Measurements from ENCODE around the gene PDZD2. TPM values are rescaled to one million over a fixed set of nuclear protein-coding genes. Genes with fewer than 3 reads are reported as not detected.

Gene PDZD2
- total RNA-seq, 4 donors from 2014 or later = 34.1 to 91.4 (median 51.0) TPM

- TF ChIP-seq CTCF (IDR thresholded peaks at IDR 0.05; ENCODE audit: low read depth) = no peak
Observed at GRCh38 chr5:31860726-31861433, 221.9 kb downstream of the PDZD2 start.

- no peak for TF ChIP-seq CTCF (IDR thresholded peaks at IDR 0.05; ENCODE audit: low read depth)
Observed at GRCh38 chr5:31861601-31862000, 222.7 kb downstream of the PDZD2 start.

- TF ChIP-seq CTCF (IDR thresholded peaks at IDR 0.05; ENCODE audit: low read depth) = no peak
Observed at GRCh38 chr5:31863991-31864411, 225.1 kb downstream of the PDZD2 start.

- TF ChIP-seq CTCF (IDR thresholded peaks at IDR 0.05; ENCODE audit: low read depth) = no peak
Observed at GRCh38 chr5:31866166-31866565, 227.2 kb downstream of the PDZD2 start.

- TF ChIP-seq CTCF (IDR thresholded peaks at IDR 0.05; ENCODE audit: low read depth) = no peak
Observed at GRCh38 chr5:31867219-31867618, 228.3 kb downstream of the PDZD2 start.

- TF ChIP-seq CTCF (IDR thresholded peaks at IDR 0.05; ENCODE audit: low read depth) = no peak
Observed at GRCh38 chr5:31880449-31880848, 241.5 kb downstream of the PDZD2 start.

- no peak for TF ChIP-seq CTCF (IDR thresholded peaks at IDR 0.05; ENCODE audit: low read depth)
Observed at GRCh38 chr5:31884896-31885295, 246.0 kb downstream of the PDZD2 start.

Measured in subcutaneous adipose tissue (tissue), 4 donors.